HG02981 (cell line): Measurements from ENCODE around the gene CPA1.

ENCODE experiments used
- ATAC-seq: cut with Tn5 transposase; IDR thresholded peaks from one replicate; pipeline ENCODE4 v1.9.1; 2021; ENCODE audit warnings: mild to moderate bottlenecking, moderate library complexity; ENCODE audit not compliant: unreplicated experiment

Gene CPA1

DNA sequence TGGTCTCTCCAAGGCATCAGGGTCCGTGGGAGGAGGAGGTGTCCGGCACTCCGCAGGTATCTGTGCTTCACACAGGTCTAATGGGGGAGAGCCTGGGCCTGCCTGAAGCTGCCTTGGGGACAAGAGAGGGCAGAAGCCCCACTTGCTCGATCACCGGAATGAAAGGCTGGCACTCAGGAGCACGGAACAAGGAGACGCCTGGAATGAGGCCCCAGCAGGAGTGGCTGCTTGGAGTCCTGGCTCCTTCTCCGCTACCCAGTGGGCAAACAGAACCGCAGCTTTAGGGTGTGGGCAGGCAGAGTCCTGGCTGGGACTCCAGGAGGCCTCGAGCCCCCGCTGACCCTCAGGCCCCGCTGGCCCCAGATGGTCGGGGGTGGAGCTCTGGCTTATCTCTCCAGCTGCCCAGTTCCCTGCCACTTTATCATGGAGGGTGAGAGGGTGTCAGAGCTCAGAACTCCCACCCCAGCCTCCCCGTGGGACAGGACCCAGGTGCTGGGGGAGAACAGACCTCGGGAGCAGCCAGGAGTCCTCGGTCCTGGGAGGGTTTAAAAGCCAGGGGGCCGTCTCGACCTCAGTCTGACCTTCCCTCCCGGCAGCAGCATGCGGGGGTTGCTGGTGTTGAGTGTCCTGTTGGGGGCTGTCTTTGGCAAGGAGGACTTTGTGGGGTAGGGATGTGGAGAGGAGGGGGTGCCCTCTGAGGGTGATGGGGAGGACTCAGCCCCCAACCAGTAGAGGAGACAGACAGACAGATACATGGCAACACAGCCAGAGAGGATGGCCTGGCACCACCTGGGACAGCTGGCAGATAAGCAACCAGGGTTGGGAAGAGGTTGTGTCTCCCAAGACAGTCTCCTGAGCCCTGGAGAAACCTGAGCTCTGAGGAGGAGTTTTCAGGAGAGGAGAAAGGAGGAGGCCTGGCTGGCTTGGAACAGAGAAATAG, at the start of gene CPA1:
TSS of gene CPA1 (plus strand) at position 574 of the 940 bp plus-strand sequence. CDS start at position 601, 27 bp downstream.
- no peak for ATAC-seq

DNA sequence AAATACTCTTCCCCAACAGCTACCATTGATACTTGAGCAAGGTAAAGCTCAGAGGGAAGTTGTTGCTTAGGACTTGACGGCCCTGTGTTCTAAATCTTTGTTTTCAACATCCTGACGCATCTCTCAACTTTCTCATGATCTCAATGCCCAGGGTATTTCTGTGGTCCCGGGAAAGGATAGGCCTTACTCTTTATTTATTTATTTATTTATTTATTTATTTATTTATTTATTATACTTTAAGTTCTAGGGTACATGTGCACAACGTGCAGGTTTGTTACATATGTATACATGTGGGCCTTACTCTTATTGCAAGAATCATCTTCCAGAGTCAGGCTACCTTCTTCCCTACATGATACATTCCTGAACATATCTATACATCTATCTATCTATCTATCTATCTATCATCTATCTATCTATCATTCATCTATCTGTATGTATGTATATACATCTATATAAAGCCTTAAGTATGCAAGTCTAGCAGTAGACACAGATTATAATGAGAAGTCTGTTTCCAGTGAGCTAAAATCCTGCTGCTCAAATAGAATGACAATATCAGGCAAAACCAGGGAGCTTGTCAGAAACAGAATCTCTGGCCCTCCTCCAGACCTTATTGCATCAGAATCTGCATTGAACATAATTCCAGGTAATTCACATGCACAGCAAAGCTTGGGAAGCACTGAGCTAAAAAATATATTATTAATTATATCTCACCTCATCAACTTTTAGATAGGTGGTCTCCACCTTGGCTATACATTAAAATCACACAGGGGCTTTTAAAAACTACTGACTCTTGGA, 47.8 kb upstream of the CPA1 start:
- ATAC-seq: no peak

DNA sequence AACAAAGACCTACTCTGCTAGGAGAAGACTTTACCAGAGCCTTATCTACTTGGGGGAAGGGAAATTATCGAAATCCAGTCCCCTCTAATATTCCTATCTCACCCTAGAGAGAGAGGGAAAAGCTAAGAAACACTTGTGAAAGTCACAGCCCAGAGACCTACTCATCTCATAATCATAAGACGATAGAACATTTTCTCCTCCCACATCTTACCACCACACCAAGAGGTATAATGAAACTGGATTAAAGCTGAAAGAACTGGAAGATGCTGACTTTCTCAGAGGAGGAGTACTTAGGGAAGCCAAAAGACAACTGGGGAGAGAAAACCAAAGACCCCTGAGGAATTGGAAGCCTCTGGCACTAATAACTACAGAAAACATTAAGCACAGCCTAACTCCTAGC, 46.5 kb upstream of the CPA1 start:
- ATAC-seq: no peak

DNA sequence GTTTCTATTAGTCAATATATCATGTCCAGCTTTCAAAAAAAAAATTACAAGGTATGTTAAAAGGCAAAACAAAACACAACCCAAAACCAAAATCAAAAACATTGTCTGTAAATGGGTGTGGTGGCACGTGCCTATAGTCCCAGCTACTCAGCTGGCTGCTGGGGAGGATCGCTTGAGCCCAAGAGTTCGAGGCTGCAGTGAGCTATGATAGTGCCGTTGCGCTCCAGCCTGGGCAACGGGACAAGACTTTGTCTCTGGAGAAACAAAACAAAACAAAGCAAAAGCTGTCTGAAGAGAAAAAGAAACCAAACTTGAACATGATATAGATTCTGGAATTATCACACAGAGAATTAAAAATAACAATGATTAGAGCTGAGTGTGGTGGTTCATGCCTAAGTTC, 46.0 kb upstream of the CPA1 start:
- ATAC-seq: no peak

DNA sequence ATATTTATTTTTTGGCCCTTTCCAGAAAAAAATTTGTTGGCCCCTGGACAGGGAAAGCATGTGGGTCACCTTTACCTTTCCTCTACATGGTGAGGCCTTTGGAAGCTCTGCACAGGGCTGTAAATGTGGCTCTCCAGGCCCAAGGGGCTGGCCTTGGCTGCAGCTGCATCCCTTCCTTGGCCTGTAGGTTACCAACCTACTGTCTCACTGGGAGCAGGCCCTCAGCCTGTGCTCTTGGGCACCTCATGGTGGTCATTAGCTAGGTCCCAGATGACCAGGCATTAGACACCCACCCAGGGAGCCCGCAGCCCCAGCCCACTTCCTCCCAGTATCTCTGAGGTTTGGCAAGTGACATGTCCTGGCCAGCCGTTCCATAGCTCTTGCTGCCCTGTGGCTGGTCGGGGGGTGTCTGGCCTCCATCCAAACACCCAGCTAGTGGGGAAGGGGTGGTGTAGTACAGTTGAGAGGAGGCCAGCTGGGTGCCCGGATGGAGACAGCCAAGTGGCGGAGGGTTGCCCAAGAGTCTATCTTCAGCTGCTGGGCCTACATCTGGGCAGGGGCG, 42.8 kb upstream of the CPA1 start:
- no peak for ATAC-seq

DNA sequence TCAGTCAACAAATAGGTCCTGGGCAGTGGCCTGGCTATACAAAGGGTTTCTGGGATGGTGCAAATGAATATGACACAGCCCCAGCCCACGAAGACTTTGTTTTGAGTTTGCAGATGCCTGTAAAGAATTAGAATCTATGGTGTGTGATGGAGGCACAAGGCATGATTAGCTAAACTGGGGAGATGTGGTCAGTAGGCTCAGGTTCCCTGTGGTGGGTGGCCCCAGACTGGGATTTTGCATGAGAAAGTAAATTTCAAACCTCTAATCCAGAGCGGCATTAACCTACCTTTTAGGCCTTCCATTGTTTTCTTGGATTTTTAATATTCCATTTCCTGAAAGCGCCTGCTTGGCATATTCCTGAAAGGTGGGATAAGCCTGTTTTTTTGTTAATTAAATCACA, 42.1 kb upstream of the CPA1 start:
- ATAC-seq: no peak

DNA sequence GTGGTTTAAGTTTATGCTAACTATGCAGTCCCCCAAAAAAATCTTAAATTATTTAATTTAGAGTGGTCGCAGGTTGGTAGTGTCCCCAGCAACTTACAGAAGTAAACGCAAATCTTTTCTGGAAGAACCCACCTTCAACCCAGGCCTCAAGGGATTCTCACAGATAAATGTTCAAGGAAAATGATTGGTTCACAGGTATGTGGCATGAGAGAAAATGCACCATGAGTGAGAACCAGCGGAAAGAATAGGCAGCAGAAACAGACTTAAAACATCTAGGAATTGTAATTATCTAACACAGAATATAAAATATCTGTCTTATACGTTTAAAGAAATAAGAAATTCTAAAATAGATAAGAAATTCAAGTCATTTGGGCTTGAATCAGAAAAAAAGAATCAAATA, 38.4 kb upstream of the CPA1 start:
- no peak for ATAC-seq

DNA sequence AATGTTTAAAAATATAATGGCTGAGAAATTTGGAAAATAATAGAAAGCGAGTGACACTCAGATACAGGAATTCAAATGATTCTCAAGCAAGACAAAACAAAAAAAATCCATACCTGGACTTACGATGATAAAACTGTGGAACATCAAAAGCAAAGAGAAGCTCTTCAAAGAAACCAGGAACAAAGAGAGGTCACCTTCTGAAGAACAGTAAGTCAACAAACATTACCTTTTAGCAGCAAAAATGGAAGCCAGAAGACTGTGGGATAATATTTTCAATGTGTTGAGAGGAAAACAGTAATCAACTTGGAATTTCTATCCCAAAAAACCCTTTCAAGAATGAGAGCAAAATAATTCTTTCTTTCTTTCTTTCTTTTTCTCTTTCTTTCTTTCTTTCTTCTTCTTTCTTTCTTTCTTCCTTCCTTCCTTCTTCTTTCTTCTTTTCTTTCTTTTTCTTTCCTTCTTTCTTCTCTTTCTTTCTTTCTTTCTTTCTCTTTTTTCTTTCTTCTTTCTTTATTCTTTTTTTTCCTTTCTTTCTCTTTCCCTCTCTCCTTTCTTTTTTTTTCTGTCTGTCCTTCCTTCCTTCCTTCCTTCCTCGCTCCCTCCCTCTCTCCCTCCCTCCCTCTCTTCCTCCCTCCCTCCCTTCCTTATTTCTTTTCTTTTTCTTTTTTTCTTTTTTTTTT, 37.5 kb upstream of the CPA1 start:
- ATAC-seq: no peak

DNA sequence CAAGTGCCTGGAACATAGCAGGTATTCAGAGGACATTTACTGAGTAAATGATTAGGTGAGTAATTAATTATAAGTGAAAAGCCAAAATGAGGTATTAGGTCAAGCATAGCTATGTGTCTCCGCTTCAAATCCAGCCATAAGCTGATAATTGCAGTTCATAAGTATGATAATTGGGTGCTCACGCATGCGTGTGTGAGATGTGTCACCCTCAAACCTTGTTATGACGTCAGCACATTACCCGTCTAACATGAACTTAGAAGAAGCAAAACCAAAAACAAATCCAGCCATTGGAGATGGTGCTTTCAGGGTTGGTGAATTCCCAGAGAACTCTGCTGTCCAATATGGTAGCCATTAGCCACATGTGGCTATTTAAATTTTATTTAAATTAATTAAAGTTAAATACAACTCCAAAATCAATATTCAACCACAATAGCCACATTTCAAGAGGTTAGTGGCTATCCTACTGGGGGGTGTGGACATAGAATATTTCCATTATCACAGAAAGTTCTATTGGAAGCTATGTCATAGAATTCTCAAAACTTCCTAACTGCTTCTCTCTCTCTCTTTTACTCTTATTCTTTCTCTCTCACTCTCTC, 35.9 kb upstream of the CPA1 start, which contains the start of gene CPA5:
TSS of gene CPA5 (plus strand) at position 546 of the 596 bp plus-strand sequence. CDS start 1,670 bp downstream, outside the sequence.
- no peak for ATAC-seq

DNA sequence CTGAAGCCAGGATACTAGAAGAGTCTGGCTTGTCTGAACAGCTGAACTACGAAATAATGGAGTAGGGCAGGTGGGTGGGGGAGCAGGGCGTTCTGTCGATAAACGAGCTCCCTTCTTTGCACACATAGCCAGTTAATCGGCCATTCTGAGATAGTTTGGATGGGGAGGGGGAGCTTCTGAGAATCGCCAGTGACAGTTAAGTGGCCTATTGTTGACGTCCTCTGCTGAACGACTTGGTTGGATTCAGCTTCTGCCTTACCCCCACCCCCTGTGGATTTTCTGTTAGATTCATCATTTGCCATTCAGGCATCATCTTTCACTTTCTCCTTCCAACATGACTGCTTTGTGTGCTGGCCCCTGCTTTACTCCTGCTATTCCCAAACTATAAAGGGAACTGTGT, 35.2 kb upstream of the CPA1 start:
- ATAC-seq: no peak

DNA sequence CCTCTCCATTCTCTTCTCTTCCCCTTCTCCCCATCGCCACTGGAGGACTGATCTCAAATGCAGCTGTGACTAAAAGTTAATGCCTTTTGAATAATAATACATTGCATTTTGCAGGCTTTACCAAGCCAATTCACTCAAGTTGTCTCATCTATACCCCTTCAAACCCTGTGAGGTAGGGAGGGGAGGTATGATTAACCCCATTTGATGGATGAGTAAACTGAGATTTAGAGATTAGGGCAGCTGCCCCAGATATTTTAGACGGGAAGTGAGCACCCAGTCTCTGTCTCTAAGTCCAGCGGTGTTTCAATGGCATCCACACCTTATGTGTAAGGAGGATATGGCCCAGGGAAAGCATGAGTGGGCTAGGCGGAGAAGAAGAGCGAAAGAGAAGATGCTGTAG, 34.6 kb upstream of the CPA1 start:
- ATAC-seq: no peak

DNA sequence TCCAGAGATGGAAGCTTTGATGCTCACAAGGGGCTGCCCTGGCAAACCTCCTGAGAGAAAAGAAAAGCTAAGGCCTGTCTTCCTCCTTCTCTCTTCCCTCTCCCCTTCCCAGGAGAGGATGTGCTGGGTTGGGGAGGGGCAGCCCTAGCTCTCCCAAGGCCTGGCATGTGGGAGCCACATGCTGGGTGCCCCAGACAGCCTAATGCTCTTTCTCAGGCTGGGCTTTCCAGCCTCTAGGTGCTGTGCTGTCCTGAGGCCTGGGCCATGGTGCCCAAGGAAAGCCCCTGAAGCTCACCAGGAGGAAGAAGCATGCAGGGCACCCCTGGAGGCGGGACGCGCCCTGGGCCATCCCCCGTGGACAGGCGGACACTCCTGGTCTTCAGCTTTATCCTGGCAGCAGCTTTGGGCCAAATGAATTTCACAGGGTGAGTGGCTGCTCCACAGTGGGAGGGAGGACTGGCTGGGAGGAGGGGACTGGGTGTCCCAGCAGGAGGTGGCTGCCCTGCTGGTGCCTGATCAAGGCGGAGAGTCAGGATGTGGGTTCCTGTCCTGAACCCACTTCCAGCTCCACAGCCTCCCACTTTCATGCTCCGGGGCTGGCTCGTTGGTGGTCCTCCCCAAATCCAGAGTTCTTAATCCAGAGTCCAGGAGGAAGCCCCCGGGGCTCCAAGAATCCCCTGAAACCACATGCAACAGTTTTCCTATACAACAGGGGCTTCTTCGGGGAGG, 34.0 kb upstream of the CPA1 start:
- ATAC-seq: no peak

DNA sequence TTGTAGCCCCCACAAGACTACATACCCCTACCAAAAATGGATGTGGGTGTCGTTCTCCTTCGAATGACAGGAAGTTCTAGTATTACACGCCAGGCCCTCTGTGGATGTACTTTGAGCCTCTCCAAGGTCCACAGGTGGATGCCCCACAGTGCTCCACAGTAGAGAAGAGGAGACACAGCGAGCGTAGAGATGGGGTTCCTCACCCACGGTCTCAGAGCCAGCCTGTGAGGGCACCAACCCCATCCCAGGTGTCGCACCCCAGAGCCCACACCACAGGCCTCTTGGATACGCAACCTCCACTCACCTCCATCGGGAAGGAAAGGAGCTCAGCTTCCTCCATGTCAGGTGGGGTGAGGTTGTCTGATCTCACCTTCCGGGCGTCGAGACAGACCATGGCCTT, 33.4 kb upstream of the CPA1 start:
- no peak for ATAC-seq

DNA sequence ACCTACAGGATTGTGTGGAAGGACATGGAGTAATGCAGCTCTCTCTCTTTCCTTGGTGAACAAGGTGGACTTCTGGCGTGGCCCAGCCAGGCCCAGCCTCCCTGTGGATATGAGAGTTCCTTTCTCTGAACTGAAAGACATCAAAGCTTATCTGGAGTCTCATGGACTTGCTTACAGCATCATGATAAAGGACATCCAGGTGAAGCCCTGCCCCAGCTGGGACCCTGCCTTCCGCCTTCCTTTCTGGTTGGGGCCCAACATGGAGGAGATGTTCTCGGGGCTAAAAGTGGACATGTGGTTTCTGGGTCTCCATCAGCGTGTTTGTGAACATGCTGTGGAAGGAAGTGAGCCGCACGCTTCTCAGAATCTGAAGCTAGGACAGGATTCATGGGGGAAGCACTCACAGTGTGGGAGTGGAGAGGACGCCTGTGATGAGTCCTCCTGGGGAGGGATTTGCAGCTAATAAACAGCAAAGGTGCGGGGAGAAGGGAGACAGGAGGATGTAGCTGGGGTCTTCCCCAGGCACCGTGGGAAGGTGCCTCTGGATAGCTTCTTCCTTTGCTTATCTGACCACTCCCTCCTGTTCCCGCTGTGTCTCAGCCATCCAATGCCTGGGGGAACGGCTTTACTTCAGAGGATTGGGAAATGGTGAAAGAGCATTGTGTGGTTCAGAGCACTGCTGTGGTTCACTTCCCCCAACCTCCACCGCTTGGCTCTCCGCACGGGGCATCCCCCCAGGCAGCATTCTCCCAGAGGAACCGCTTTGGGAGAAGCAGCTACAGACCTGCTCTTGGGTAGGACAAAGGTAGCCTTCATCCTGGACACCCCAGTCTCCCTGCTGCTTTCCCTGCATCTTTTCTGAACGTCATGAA, 30.1 kb upstream of the CPA1 start:
- no peak for ATAC-seq

DNA sequence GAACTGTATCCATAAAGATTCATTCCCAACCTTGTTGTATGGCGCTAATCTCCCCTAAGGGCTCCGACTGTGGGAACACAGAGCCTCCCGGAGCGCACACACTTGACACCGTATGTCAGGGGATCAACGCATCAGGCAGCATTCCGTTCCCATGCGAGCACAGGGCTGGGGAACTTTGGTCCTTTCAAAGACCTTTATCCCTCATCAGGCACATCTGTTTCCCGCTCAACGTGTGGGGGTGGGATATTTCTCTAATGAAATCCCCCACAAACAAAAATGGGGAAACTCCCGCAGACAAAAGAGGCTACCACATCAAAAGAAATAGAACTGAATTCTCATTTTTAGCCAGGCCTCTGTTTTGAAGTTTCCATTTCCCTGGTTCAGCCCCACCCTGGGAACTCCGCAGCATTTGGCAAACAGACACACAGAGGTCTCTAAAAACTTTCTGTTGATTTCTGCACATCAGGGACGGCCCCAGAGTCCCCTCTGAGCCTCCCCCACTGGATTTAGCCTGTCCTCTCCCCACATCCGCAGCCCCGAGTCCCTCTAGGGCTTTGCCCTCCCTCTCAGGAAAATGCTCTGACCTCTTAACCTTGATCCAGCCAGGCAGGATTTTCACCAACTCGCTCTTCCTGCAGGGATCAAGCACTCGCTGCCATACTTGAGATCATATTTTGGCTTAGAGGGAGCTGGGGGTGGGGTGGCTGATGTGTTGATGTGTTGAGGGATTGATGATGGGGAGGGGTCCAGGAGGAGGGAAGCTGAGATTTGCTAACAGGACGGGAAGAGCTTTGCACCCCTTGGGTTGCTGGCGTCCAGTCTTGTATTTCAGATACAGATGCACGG, 29.1 kb upstream of the CPA1 start:
- no peak for ATAC-seq

DNA sequence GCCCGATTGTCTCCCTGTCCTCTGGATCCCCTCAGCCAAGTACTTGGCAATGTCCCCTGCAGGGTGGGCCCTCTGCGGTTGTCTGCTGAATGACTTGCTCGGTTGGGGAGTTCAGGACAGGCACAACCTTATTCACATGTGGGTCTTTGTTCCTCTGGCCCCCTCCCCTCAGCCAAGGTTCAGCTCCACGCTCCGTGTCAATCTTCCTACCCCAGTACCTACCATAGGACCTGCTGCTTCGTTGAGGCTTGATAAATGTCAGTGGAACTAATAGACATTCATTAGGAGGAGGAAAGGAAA, 28.6 kb upstream of the CPA1 start:
- ATAC-seq: no peak

DNA sequence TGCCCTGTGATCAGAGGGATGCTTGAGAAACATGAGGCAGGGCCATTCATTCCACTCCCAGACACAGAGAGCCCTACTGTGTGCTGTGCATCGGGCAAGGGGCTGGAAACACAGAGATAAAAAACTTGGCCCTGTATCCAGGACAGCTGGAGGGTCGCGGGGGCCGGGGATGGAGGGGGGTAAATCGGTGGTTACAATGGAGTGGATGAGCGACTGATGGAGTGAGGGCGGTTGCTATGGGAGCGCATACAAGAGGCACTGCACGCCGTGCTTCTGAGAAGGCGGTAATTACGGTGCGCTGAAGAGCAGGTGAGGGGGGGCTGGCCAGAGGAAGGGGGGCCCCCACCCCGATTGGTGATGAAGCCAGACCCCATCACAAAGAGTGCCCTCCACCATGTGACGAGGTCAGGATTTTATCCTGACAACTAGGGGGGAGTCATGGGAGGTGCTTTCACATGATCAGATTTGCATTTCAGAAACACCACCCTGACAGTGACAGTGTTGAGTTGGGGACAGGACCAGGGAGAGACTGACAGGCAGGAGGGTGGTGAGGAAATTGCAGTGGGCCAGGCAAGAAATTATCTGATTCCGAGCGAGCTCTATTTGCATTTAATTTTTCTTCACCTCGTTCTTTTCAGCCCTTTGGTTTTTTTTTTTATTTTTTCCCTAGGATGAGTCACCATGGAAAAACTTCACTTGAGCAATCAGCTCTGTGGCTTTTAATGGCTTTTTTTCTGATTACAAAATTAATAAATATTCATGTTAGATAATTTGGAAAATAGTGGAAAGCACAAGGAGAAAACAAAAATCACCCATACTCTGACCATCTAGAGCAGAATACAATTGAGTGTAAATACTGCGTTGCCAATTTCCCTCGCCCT, 27.9 kb upstream of the CPA1 start:
- no peak for ATAC-seq
